GM12874 (cell line): ENCODE measurements around the gene MAP3K9.

Experiments
- CTCF ChIP-seq: IDR thresholded peaks from 2 replicates; pipeline ENCODE4 v1.5.1; 2011; ENCODE audit warnings: low read depth, mild to moderate bottlenecking, control low read depth, low read length, moderate library complexity; ENCODE audit not compliant: insufficient read depth

The MAP3K9 gene

GRCh38 chr14:70685474-70686197 lies 123.7 kb downstream of the MAP3K9 start:
- TF ChIP-seq CTCF, result no peak

- TF ChIP-seq CTCF, result no peak
Observed at GRCh38 chr14:70683983-70684382, 125.3 kb downstream of the MAP3K9 start.

GRCh38 chr14:70680748-70681147 lies 128.6 kb downstream of the MAP3K9 start:
- TF ChIP-seq CTCF, result no peak

GRCh38 chr14:70677341-70677740 lies 132.0 kb downstream of the MAP3K9 start:
- no peak for TF ChIP-seq CTCF
